ENCODE results near the gene COL1A2. TPM values are rescaled to one million over a fixed set of nuclear protein-coding genes. Genes with fewer than 3 reads are reported as not detected.

The COL1A2 gene
- total RNA-seq, 1 donor from 2014 or later: 19,645 TPM

DNA sequence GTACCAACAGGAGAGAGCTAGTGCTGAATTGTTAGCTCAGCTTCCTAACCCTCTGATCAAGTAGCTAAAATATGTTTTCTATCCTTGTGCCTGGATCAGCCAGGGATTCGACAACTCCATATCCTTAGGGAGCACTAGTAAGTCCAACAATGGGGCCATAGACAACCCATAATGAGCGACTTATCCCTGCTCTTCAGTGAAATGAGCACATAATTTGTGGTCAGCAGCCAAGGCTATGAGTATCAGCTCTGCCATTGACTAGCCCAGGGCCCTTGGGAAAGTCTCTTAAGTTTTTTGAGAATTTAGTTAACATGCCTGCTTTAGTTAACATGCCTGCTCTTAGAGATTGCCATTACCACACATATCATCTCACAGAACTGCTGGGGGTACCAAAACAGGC is 39.3 kb downstream of the COL1A2 start:
- DNase-seq (ENCODE audit: low spot score): peak; percentile 43

DNA sequence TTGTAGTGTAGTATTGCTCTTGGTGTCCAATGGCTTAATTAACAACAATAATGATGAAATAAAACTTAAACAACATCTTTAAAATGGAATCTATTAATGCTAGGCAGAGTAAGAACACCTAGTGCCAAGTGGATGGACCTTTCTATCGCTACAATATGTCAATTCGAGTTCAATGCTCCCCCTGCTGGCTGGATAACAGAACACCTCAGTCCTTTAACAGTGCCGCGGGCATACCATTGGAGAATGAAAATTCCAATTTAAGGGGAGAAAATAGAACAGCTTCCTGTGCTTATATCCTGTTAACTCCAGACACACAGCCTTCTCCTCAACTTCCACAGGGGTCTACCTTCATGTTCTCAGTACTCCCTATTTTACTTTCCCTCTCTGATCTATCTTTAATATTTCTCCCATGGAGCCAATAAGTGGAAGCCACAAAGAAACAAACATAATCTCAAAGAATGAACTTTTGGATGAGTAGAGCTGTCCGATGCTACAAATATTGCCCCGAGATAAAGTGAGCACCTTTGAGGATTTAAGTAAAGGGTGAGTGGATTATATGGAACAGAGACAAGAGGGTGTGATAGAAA is 41.4 kb downstream of the COL1A2 start:
- peak; percentile 89 for DNase-seq (ENCODE audit: low spot score)

DNA sequence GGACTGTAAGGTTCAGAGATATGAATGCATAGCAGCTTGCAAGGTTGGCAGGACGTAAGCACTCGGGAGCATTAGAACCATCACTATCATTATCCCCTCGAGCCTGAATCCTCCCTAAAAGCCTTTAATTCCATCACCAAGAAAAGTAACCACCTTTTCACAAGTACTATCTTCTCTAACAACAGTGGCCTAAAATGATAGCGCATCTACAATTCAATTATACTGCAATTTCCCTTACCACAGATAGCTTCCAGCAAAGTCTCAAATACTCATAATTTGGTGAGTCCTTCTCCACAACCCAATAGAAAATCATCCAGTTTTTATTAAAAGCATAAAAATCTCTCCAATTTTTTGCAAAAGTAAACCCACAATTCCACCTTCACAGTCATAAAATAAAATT is 42.0 kb downstream of the COL1A2 start:
- no peak for DNase-seq (ENCODE audit: low spot score)

DNA sequence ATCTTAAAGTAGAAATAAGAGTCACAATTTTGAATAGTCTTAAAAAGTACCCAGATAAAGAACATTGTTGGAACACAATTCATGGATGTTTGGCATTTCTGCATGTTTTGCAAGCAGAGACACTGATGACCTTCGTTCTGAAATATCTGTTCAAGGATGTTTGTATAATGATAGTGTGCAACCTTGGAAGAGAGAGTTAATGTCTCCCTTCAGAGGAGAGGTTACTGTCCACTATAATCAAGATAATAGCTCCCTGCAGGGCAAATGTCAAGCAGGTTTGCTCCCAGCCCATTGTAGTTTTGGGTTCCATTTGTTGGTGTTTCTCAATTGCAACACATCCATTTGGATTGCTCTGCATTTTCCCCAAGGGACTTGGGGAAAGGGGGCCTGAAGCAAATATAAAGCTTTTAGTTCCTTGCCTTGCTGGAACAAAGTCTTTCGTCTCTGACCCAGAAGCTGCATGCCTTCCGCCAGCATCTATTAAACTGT is 45.2 kb downstream of the COL1A2 start:
- DNase-seq (ENCODE audit: low spot score): peak; percentile 20

DNA sequence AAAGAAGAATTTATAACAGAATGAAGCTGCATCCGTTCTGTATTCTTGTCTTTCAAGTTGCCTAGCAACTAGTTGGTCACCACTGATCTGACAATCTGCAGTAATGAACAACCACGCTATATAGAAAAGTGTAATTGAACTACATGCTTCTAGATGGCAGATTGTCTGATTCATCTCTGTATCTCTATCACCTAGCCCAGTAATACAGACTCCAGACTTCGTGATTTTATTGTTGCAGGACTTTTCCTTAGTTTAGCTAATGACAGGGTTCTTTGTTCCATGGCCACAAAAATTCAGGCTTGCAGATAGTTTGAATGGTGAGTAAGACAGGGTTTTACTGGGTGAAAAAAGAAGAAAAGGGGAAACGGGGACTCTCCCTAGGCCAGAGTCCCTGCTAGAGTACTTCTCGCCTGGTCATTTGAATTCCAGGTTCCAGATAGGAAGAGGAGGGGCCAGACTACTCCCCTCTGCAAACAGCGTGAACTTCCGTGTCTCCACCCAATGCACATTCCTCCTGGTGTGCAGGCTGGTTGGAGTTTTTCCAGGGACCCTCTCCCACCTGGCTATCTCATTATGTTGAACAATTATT is 45.9 kb downstream of the COL1A2 start:
- peak; percentile 52 for DNase-seq (ENCODE audit: low spot score)

DNA sequence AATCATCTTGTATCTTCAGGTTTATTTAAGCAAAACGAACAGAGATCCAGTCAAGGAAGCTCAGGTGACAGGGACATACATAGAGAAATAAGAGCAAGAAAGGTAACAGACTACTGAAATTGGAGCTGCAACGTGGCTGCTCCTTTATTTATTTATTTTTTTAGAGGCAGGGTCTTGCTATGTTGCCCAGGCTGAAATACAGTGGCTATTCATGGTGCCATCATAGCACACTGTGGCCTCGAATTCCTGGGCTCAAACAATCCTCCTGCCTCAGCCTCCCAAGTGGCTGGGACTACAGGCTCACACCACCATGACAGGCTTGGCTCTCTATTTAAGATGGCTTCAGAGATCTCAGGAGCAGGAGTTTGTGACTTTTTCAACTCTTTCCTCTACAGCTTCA is 46.4 kb downstream of the COL1A2 start:
- DNase-seq (ENCODE audit: low spot score): no peak

DNA sequence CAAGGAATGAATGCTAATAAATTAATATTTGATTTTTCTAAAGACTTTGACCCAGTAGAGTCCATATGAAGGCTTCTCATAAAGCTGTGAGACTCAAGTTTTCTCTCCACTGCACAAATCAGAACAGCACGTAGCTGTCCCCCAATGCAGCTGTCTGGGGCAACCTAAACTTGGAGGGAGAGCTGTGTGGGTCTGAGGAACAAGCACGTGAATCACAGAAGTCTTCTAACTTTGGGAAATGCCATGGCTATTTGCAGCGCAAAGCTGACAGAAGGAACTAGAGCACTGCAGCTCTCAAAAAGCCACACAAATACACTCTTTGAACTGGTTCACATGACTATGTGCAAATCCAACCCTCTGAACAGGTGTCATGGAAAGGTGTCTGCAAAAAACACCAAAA is 47.9 kb downstream of the COL1A2 start:
- DNase-seq (ENCODE audit: low spot score): no peak

- DNase-seq (ENCODE audit: low spot score): no peak
These were observed 50.1 kb downstream of the COL1A2 start for GRCh38 chr7:94444813-94445212.

- DNase-seq (ENCODE audit: low spot score): peak; percentile 3
These were observed 51.0 kb downstream of the COL1A2 start for GRCh38 chr7:94445696-94446194.

DNA sequence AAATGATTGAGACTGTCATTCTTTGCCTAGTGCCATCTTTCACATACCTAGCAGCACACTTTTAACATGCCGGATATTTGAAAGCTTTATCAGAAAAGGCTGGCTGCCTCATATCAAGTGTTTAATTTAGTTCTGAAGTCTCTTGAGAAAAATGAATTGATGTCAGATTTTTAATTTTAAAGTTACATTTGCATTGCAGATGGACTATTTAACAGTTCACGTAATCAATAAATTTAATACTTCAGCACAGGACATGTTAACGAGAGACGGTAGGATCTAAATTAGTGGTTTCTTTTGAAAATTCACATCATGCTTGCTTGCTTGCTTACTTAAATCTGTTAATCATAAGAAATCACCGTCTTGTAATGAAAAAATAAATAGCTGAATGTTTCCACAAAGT is 51.6 kb downstream of the COL1A2 start:
- no peak for DNase-seq (ENCODE audit: low spot score)

- peak; percentile 62 for DNase-seq (ENCODE audit: low spot score)
These were observed 54.5 kb downstream of the COL1A2 start for GRCh38 chr7:94449151-94449725.

- DNase-seq (ENCODE audit: low spot score): peak; percentile 54
These were observed 55.5 kb downstream of the COL1A2 start for GRCh38 chr7:94450044-94450697.

- peak; percentile 40 for DNase-seq (ENCODE audit: low spot score)
These were observed 56.5 kb downstream of the COL1A2 start for GRCh38 chr7:94451187-94451586.

DNA sequence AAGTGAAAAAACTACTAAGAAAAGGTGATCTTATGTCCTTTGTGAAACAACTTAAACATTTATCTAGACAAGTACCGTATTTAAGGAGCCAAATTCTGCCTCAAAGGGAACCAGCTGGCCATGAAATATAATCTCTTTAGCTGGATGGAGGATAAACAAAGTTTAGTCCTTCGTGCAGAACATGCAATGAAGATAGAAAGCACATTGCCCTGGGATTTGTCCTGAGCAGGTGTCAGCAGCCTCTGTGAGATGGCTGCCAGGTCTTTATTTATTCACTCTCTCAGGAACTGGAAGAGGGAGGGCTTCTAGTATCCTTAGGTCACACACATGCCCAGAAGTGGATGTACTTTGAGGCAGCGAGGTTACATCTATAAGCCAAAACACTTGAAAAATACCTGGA is 57.5 kb downstream of the COL1A2 start:
- DNase-seq (ENCODE audit: low spot score): peak; percentile 94

DNA sequence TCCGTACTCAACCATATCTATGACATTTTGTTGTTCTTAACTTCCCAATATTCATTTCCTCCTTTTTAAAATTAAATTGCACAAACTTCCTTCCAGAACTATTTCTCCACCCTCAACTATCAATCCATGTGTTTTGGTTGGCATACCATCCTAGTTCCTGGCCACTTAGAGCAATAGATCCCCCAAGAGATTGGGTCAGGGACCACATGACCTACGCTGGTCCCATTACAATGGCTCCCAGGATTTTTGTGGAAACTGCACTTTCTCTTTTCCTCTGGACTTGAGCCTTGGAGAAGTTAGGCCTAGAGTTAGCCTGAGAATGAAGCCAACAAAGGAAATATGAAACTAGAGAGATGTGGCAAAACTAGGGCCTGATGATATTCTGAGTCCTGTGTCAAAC is 59.2 kb downstream of the COL1A2 start:
- no peak for DNase-seq (ENCODE audit: low spot score)

DNA sequence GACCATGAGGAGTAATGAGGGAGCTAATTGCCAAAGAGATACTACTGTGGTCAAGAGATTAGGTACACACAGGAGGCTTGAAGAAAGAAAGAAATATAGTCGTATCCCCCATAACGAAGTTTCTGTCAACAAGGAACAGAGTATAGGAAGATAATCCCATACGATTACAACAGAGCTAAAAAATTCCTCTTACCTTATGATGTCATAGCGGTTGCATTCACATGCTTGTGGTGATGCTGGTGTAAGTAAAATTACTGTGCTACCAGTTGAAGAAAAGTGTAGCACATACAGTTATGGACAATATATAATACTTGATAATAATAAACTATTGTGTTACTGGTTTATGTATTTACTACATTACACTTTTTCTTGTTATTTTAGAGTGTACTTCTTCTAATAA is 63.3 kb downstream of the COL1A2 start:
- no peak for DNase-seq (ENCODE audit: low spot score)

DNA sequence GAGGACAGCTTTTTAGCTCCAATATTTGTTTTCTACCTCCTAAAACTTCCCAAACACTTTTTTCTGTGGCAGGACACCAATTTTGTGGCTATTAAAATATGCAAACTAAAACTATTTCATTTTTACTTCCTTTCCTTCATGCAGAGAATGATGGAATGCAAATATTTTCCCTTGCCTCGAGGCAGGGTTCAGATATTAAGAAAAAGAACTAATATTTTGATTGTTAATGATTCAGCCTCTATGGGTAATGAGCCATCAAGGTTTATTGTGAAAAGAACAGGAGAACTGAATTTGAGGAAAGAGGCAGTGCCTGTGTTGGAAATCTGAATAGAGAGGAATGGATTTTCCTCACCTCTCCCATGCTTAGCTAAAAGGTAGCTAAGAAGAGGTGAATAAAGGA is 71.8 kb downstream of the COL1A2 start:
- DNase-seq (ENCODE audit: low spot score): no peak

DNA sequence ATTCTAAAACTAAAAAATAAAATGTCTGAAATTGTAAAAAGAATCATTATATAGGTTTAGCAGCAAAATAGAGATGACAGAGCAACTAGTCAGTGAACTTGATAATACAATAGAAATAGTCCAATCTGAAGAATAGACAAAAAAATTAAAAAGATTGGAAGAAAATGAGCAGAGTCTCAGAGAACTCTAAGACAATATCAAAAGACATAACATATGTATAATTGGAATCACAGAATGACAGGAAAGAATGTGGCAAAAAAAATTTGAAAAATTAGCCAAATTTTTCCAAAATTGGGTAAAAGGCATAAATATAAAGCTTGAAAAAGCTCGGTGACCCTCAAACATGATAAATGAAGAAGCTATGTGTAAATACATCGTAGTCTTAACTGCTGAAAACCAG is 76.9 kb downstream of the COL1A2 start:
- no peak for DNase-seq (ENCODE audit: low spot score)

DNA sequence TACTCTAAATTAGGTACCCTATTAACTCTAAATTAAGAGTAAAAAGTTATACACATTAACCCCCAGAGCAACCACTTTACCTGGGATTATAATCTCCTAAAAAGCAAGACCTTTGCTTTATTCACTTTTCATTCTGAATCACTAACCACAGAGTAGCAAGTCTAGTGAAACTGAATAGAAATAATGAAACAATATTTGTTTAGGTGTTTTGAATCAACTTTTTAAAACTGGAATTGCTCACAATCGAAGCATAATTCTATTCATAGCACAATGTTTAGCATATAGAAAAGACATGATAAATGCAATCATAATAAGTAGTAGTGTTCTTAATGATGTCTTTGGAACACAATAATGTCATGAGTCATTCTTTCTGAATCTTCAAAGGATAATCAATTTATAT is 77.9 kb downstream of the COL1A2 start:
- DNase-seq (ENCODE audit: low spot score): no peak

GRCh38 chr7:94476251-94476840 is 81.7 kb downstream of the COL1A2 start:
- DNase-seq (ENCODE audit: low spot score): no peak

DNA sequence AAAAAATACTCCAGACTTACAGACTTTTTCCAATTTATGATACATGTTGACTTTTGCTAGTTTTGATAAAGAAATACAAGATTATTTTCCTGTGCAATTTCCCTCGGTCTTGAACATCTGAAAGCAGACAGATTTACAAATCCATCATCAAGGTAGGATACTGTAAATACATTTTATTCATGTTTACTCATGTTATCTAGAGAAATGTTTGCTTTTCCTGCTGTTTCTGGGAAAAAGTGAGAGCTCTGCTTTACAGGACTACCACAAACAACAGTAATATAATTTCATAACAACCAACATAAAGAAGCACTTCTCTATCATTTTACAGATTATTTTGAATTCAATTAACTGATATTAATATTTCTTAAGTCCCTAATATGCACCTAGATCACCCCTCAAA is 83.2 kb downstream of the COL1A2 start:
- DNase-seq (ENCODE audit: low spot score): no peak

DNA sequence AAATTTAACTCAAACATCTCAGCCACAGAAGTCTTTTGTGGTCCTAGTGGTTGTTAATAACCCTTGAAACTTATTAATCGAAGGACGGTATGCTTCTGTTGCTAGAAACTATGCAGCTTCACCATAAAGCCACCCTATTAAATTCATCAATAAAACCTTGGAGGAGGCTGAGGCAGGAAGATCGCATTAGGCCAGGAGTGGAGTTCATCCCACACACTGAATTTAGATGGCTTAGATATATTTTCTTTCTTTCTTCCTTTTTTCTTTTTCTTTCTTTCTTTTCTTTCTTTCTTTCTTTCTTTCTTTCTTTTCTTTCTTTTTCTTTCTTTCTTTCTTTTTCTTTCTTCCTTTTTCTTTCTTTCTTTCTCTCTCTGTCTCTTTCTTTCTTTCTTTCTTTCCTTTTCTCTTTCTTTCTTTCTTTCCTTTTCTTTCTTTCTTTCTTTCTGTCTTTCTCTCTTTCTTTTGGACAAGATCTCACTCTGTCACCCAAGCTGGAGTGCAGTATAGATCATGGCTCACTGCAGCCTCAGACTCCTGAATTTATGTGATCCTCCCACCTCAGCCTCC is 84.0 kb downstream of the COL1A2 start:
- no peak for DNase-seq (ENCODE audit: low spot score)

Measured in umbilical cord (tissue), 2 donors.